Panc1 (cell line): ENCODE results near the gene YAP1.

Experiments
- CTCF ChIP-seq: fragments of 450-650 bp; IDR thresholded peaks from 2 replicates; pipeline ENCODE4 v1.5.1; 2017; ENCODE audit warnings: mild to moderate bottlenecking
- POLR2AphosphoS5 ChIP-seq: IDR thresholded peaks from 2 replicates; pipeline ENCODE4 v1.6.1; 2012; ENCODE audit warnings: mild to moderate bottlenecking, low read depth, low read length, moderate library complexity
- REST ChIP-seq, 2 experiments: IDR thresholded peaks; 2 replicates each; pipeline ENCODE4 v1.6.1; 2011 to 2012; ENCODE audit warnings: low read depth in 2 of 2, control low read depth in 1 of 2, low read length in 1 of 2, mild to moderate bottlenecking in 1 of 2, moderate library complexity in 1 of 2; ENCODE audit not compliant: insufficient read depth in 1 of 2
- TCF7L2 ChIP-seq: IDR thresholded peaks from 2 replicates; pipeline ENCODE4 v1.6.1; 2011; ENCODE audit warnings: mild to moderate bottlenecking, low read depth, low read length, inconsistent platforms

GRCh38 chr11:102114032-102114431 lies 3.8 kb downstream of the YAP1 start:
- TF ChIP-seq CTCF (no peak), REST (IDR thresholded peaks at IDR 0.05; ENCODE audit: insufficient read depth in 1 of 2, low read depth in 2 of 2, low read length in 1 of 2) (no peak), POLR2AphosphoS5 (no peak), TCF7L2 (no peak)
